HCT116 (cell line): ENCODE results near the gene SCT. TPM values are rescaled to one million over a fixed set of nuclear protein-coding genes. Genes with fewer than 3 reads are reported as not detected.
"Not testable (repeated sequence)": the region's sequence is repeated elsewhere in the genome, so short reads cannot be mapped to it uniquely, and the experiment has no call there.

Source experiments
- ATAC-seq: fragments of 200-7000 bp; cut with Tn5 transposase; 2 replicates; pipeline ENCODE4 v1.9.1; 2020; ENCODE audit warnings: mild to moderate bottlenecking, moderate library complexity
- BruUV-seq: library from RNA; stranded (reverse); fragments of 400-500 nt; replicated peaks from 2 replicates; lab custom pipeline; 2021; lab: Mats Ljungman, UMichigan
- CTCF ChIA-PET: fragments of 300-600 bp; sonication (Branson Sonifier 250); formaldehyde crosslinking; loops from one replicate; lab custom pipeline; 2021; ENCODE audit warnings: antibody characterized with exemption; lab: Charles Lee
- POLR2A ChIA-PET: fragments of 300-600, 350-600 bp; sonication (Branson Sonifier 250); formaldehyde crosslinking; loops from one replicate; lab custom pipeline; 2021; ENCODE audit warnings: antibody characterized with exemption; lab: Charles Lee
- RAD21 ChIA-PET, 2 experiments: fragments of 300-600 bp; sonication (Branson Sonifier 250); formaldehyde crosslinking; loops; one replicate each; lab custom pipeline; 2023; ENCODE audit warnings: low total read pairs in 2 of 2; ENCODE audit not compliant: uncharacterized antibody in 2 of 2, unreplicated experiment in 2 of 2, low non-redundant PET in 1 of 2; lab: Charles Lee
- DNase-seq: peaks from one replicate; pipeline ENCODE4 v3.0.0-alpha.2; 2010; ENCODE audit warnings: low read depth, low spot score
- H2AFZ ChIP-seq: fragments of 200-600 bp; shearing (Covaris generic), sonication (generic); 2 replicates; pipeline ENCODE4 v1.6.1; 2017; ENCODE audit warnings: low read depth, mixed run types, mixed read lengths, antibody characterized with exemption, low read length; ENCODE audit not compliant: poor library complexity, severe bottlenecking
- H3K27ac ChIP-seq: 2 replicates; pipeline ENCODE4 v1.5.1; 2012; ENCODE audit warnings: low read depth, low read length
- H3K27me3 ChIP-seq: fragments of 200-600 bp; sonication (generic); 2 replicates; pipeline ENCODE4 v1.6.1; 2016; ENCODE audit warnings: mixed run types, low read length, mixed read lengths; ENCODE audit not compliant: insufficient read depth
- H3K36me3 ChIP-seq, 2 experiments: fragments of 200-500 bp in 1 of 2; fragments of 200-600 bp in 1 of 2; sonication (Bioruptor generic) in 1 of 2; sonication (generic) in 1 of 2; 2 replicates each; pipeline versions ENCODE4 v1.5.1 to v1.6.1; 2014 to 2016; ENCODE audit warnings: low read length in 2 of 2, inconsistent platforms in 1 of 2, mixed read lengths in 1 of 2, mixed run types in 1 of 2; ENCODE audit not compliant: insufficient read depth in 2 of 2, control insufficient read depth in 1 of 2
- H3K4me1 ChIP-seq, 2 experiments: fragments of 200-600 bp in 1 of 2; sonication (generic) in 1 of 2; 2 replicates each; pipeline versions ENCODE4 v1.5.1 to v1.6.1; 2012 to 2017; ENCODE audit warnings: low read length in 2 of 2, inconsistent platforms in 1 of 2, mild to moderate bottlenecking in 1 of 2, mixed read lengths in 1 of 2, mixed run types in 1 of 2, moderate library complexity in 1 of 2; ENCODE audit not compliant: insufficient read depth in 2 of 2, control insufficient read depth in 1 of 2
- H3K4me2 ChIP-seq: fragments of 200-600 bp; sonication (generic); 2 replicates; pipeline ENCODE4 v1.6.1; 2017; ENCODE audit warnings: mixed run types, low read length, mixed read lengths
- H3K4me3 ChIP-seq, 2 experiments: fragments of 200-600 bp in 1 of 2; sonication (generic) in 1 of 2; replicated peaks in 1 of 2; 2 replicates each; pipeline ENCODE4 v1.5.1; 2011 to 2016; ENCODE audit warnings: low read length in 2 of 2, control low read depth in 1 of 2, low read depth in 1 of 2, mild to moderate bottlenecking in 1 of 2, mixed read lengths in 1 of 2, mixed run types in 1 of 2
- H3K79me2 ChIP-seq: fragments of 200-600 bp; sonication (generic); 2 replicates; pipeline ENCODE4 v1.6.1; 2017; ENCODE audit warnings: mild to moderate bottlenecking, mixed run types, low read length, moderate library complexity, mixed read lengths; ENCODE audit not compliant: insufficient read depth
- H3K9ac ChIP-seq: fragments of 200-600 bp; sonication (generic); 2 replicates; pipeline ENCODE4 v1.6.1; 2016; ENCODE audit warnings: low read length, mixed read lengths
- H3K9me2 ChIP-seq: fragments of 200-600 bp; sonication (generic), shearing (Covaris generic); 2 replicates; pipeline ENCODE4 v1.6.1; 2017; ENCODE audit warnings: mixed run types, mild to moderate bottlenecking, moderate library complexity; ENCODE audit not compliant: insufficient read depth
- H3K9me3 ChIP-seq, 2 experiments: fragments of 200-500 bp in 1 of 2; fragments of 200-600 bp in 1 of 2; sonication (Bioruptor generic) in 1 of 2; sonication (generic) in 1 of 2; 2 replicates each; pipeline ENCODE4 v1.6.1; 2014 to 2017; ENCODE audit warnings: low read length in 2 of 2, mixed read lengths in 2 of 2, inconsistent platforms in 1 of 2, low read depth in 1 of 2, mild to moderate bottlenecking in 1 of 2, mixed run types in 1 of 2, moderate library complexity in 1 of 2; ENCODE audit not compliant: control insufficient read depth in 1 of 2, insufficient read depth in 1 of 2
- H4K20me1 ChIP-seq: fragments of 200-600 bp; sonication (generic), shearing (Covaris generic); 2 replicates; pipeline ENCODE4 v1.6.1; 2017; ENCODE audit warnings: mixed run types, mild to moderate bottlenecking, moderate library complexity; ENCODE audit not compliant: insufficient read depth
- CBX3 ChIP-seq: IDR thresholded peaks from 2 replicates; pipeline ENCODE4 v1.6.1; 2012; ENCODE audit warnings: low read depth
- CEBPB ChIP-seq: IDR thresholded peaks from 2 replicates; pipeline ENCODE4 v1.6.1; 2012; ENCODE audit warnings: low read depth
- EGR1 ChIP-seq: IDR thresholded peaks from 2 replicates; pipeline ENCODE4 v1.6.1; 2012; ENCODE audit warnings: low read depth
- ELF1 ChIP-seq: IDR thresholded peaks from 2 replicates; pipeline ENCODE4 v1.6.1; 2012; ENCODE audit warnings: low read depth, borderline replicate concordance
- EZH2 ChIP-seq: fragments of 200-600 bp; sonication (generic); IDR thresholded peaks from 2 replicates; pipeline ENCODE4 v1.6.1; 2017; ENCODE audit warnings: antibody characterized with exemption, mixed run types
- EZH2phosphoT487 ChIP-seq: fragments of 200-600 bp; IDR thresholded peaks from 2 replicates; pipeline ENCODE4 v1.6.1; 2018; ENCODE audit warnings: antibody characterized with exemption, borderline replicate concordance
- JUND ChIP-seq: IDR thresholded peaks from 2 replicates; pipeline ENCODE4 v1.6.1; 2012
- POLR2A ChIP-seq: IDR thresholded peaks from 2 replicates; pipeline ENCODE4 v1.7.0; 2011; ENCODE audit warnings: borderline replicate concordance; ENCODE audit not compliant: insufficient read depth, insufficient read length; ENCODE audit errors: extremely low read depth
- POLR2AphosphoS5 ChIP-seq: IDR thresholded peaks from 2 replicates; pipeline ENCODE4 v1.6.1; 2011; ENCODE audit warnings: mild to moderate bottlenecking, low read depth, low read length, moderate library complexity
- RAD21 ChIP-seq: IDR thresholded peaks from 2 replicates; pipeline ENCODE4 v1.6.1; 2012; ENCODE audit warnings: low read depth, mild to moderate bottlenecking
- REST ChIP-seq: IDR thresholded peaks from 2 replicates; pipeline ENCODE4 v1.6.1; 2012; ENCODE audit warnings: low read depth
- SIN3A ChIP-seq: IDR thresholded peaks from 2 replicates; pipeline ENCODE4 v1.6.1; 2012; ENCODE audit warnings: low read depth
- SP1 ChIP-seq: IDR thresholded peaks from 2 replicates; pipeline ENCODE4 v1.6.1; 2012; ENCODE audit warnings: low read depth
- SRF ChIP-seq: IDR thresholded peaks from 2 replicates; pipeline ENCODE4 v1.6.1; 2012; ENCODE audit warnings: low read depth
- YY1 ChIP-seq: IDR thresholded peaks from 2 replicates; pipeline ENCODE4 v1.6.1; 2011; ENCODE audit warnings: low read length, low read depth, moderate library complexity, mild to moderate bottlenecking; ENCODE audit not compliant: insufficient replicate concordance; ENCODE audit errors: extremely low read depth
- ZBTB33 ChIP-seq: IDR thresholded peaks from 2 replicates; pipeline ENCODE4 v1.6.1; 2011; ENCODE audit warnings: mild to moderate bottlenecking, low read length, moderate library complexity; ENCODE audit not compliant: insufficient replicate concordance; ENCODE audit errors: extremely low read depth
- ZNF274 ChIP-seq: fragments of 200-500 bp; sonication (Bioruptor generic); IDR thresholded peaks from 2 replicates; pipeline ENCODE4 v1.6.1; 2014; ENCODE audit warnings: mild to moderate bottlenecking, low read depth, low read length, inconsistent platforms
- intact Hi-C: fragments of 100-400 bp; cut with micrococcal nuclease; formaldehyde crosslinking; loops from 2 replicates; pipeline ENCODE4 v1.10.0; 2022
- total RNA-seq: library from RNA; stranded (reverse); gene quantifications from one replicate; pipeline ENCODE4 v1.2.1, GENCODE V29; 2021; ENCODE audit not compliant: unreplicated experiment
- TF ChIP-seq, protein P1 (sequence below): IDR thresholded peaks from 2 replicates; pipeline ENCODE4 v1.6.1; 2012

Gene SCT
- total RNA-seq, 1 experiment from 2014 or later = not detected

DNA sequence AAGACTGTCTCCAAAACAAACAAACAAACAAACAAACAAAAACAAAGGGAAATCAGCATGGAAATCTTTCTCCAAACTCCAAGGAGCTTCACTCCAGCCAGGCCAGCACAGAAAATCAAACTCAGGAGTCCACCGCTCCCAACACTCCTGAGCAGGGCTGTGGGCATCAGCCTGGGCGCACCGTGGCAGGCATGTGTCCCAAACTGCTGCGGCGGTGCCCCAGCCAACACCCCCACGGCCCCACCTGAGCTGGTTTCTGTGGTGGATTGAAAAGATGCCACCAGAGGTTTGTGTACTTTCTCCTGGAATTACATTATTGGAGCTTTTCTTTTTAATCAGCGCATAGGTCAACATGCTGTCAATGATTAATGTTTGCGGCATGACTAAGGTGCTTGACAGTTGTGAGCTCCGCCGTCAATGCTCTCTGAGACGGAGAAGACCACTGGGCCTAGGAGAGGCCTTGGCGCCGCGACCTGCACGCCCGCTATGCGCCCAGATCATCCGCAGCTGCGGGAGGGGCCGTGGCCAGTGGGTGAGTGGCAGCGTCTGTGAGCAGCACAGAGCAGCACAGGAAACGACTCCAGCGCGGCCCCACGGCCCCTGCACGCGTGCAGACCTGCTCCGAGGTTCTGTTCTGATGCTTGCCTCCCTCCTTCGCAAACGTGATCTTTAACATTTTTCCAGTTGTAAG lies 28.2 kb upstream of the SCT start:
- Histone ChIP-seq H3K9me3 (no peaks in the 10 kb centered on the region), H3K79me2 (no peaks in the 10 kb centered on the region), H3K27me3 (no peaks in the 10 kb centered on the region), H3K9me2 (no peaks in the 10 kb centered on the region), H4K20me1 (no peaks in the 10 kb centered on the region), H3K4me1 (no peaks in the 10 kb centered on the region), H3K9ac (no peak overlapping the region), H3K4me2 (no peak overlapping the region), H3K36me3 (peaks cover 0 to 2% of the 10 kb centered on the region in 2 experiments; a peak in 1 of 4 replicates), H2AFZ (no peak overlapping the region)
- intact Hi-C loops = no loop called here
- DNase-seq = no peak
- POLR2A ChIA-PET = no interaction called here
- TF ChIP-seq YY1 (no peak), SP1 (no peak), ZBTB33 (no peak), REST (no peak), JUND (no peak), EZH2 (no peak), POLR2A (no peak), POLR2AphosphoS5 (no peak), ELF1 (no peak), ZNF274 (no peak), CEBPB (no peak), SIN3A (no peak), CBX3 (no peak), EZH2phosphoT487 (no peak), SRF (no peak), EGR1 (no peak), RAD21 (no peak)
- TF ChIP-seq, protein P1, sequence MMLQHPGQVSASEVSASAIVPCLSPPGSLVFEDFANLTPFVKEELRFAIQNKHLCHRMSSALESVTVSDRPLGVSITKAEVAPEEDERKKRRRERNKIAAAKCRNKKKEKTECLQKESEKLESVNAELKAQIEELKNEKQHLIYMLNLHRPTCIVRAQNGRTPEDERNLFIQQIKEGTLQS = no peak
- TF ChIP-seq, all 23 proteins: peak for 0
- no peak for ATAC-seq
- BruUV-seq = no TSS peak
- no peak overlapping the region for H3K4me3 ChIP-seq
- CTCF ChIA-PET = no interaction called here
- RAD21 ChIA-PET = no interaction called here
- H3K27ac ChIP-seq = no peak overlapping the region

GRCh38 chr11:654444-654843 lies 27.5 kb upstream of the SCT start:
- H3K4me1 ChIP-seq, H3K4me2 ChIP-seq, H3K79me2 ChIP-seq, ATAC-seq, H2AFZ ChIP-seq, H3K4me3 ChIP-seq, H3K27ac ChIP-seq, H4K20me1 ChIP-seq, H3K9me3 ChIP-seq, H3K27me3 ChIP-seq, POLR2A ChIA-PET, RAD21 ChIA-PET, BruUV-seq, H3K36me3 ChIP-seq, CTCF ChIA-PET, intact Hi-C loops, H3K9me2 ChIP-seq, DNase-seq, H3K9ac ChIP-seq: not testable (repeated sequence)
